H1 (cell line): Measurements from ENCODE around the gene ADGRF1. TPM values are rescaled to one million over a fixed set of nuclear protein-coding genes. Genes with fewer than 3 reads are reported as not detected.

Experiments
- CTCF ChIA-PET: fragments of 300-600 bp; sonication (Branson Sonifier 250); formaldehyde crosslinking; loops from one replicate; lab custom pipeline; 2021; ENCODE audit not compliant: partially characterized antibody; lab: Charles Lee
- POLR2A ChIA-PET: fragments of 300-600 bp; sonication (Branson Sonifier 250); formaldehyde crosslinking; loops from one replicate; lab custom pipeline; 2021; ENCODE audit warnings: inconsistent platforms; ENCODE audit not compliant: partially characterized antibody; lab: Charles Lee
- DNase-seq, 2 experiments: peaks; one replicate each; pipeline versions ENCODE4 v3.0.0 to v3.0.0-alpha.2; 2010 to 2022; ENCODE audit warnings: low spot score in 2 of 2, low read depth in 1 of 2, mixed read lengths in 1 of 2
- FAIRE-seq: peaks from 2 replicates; lab custom pipeline; 2011; peaks lifted over from hg19 to GRCh38; lab: Jason Lieb, UNC
- H2AFZ ChIP-seq: 2 replicates; pipeline ENCODE4 v1.8.1; 2012; ENCODE audit warnings: low read length, inconsistent platforms
- H2AK5ac ChIP-seq: 2 replicates; pipeline ENCODE4 v1.6.1; 2013; ENCODE audit warnings: low read depth, low read length
- H2BK120ac ChIP-seq: replicated peaks from 2 replicates; pipeline ENCODE3; 2013; ENCODE audit warnings: low read depth, low read length, inconsistent platforms
- H2BK12ac ChIP-seq: 2 replicates; pipeline ENCODE4 v1.6.1; 2013; ENCODE audit warnings: low read depth, low read length
- H2BK15ac ChIP-seq: 2 replicates; pipeline ENCODE4 v1.6.1; 2013; ENCODE audit warnings: low read length
- H2BK20ac ChIP-seq: 2 replicates; pipeline ENCODE4 v1.6.1; 2013; ENCODE audit warnings: low read length
- H2BK5ac ChIP-seq: 2 replicates; pipeline ENCODE4 v1.6.1; 2013; ENCODE audit warnings: low read depth, low read length
- H3K14ac ChIP-seq: 2 replicates; pipeline ENCODE4 v1.6.1; 2013; ENCODE audit warnings: inconsistent platforms; ENCODE audit not compliant: insufficient read length
- H3K18ac ChIP-seq: 2 replicates; pipeline ENCODE4 v1.6.1; 2013; ENCODE audit warnings: low read length; ENCODE audit errors: extremely low read depth
- H3K23ac ChIP-seq: 2 replicates; pipeline ENCODE4 v1.6.1; 2013; ENCODE audit warnings: inconsistent platforms; ENCODE audit not compliant: insufficient read length
- H3K23me2 ChIP-seq: 2 replicates; pipeline ENCODE4 v1.6.1; 2013; ENCODE audit warnings: low read depth, low read length
- H3K27ac ChIP-seq: 2 replicates; pipeline ENCODE4 v1.6.1; 2011; ENCODE audit warnings: low read depth, low read length, inconsistent platforms
- H3K27me3 ChIP-seq, 4 experiments: replicated peaks in 1 of 4; 1 replicate in 1 of 4; 2 replicates in 3 of 4; pipeline versions ENCODE4 v1.6.1 to v1.8.1; 2011 to 2013; ENCODE audit warnings: low read length in 3 of 4, mild to moderate bottlenecking in 3 of 4, inconsistent platforms in 2 of 4, mixed read lengths in 2 of 4, moderate library complexity in 1 of 4; ENCODE audit not compliant: control insufficient read depth in 3 of 4, insufficient read depth in 3 of 4; ENCODE audit errors: extremely low read depth in 1 of 4
- H3K36me3 ChIP-seq, 4 experiments: 2 replicates each; pipeline versions ENCODE4 v1.6.1 to v1.8.1; 2011 to 2013; ENCODE audit warnings: mild to moderate bottlenecking in 4 of 4, low read length in 3 of 4, moderate library complexity in 2 of 4, control low read depth in 1 of 4, inconsistent platforms in 1 of 4; ENCODE audit not compliant: insufficient read depth in 4 of 4, control insufficient read depth in 2 of 4
- H3K4ac ChIP-seq: replicated peaks from 2 replicates; pipeline ENCODE3; 2013; ENCODE audit warnings: low read length, low read depth, mixed read lengths, inconsistent platforms; ENCODE audit not compliant: insufficient read length
- H3K4me1 ChIP-seq, 4 experiments: replicated peaks in 1 of 4; 1 replicate in 1 of 4; 2 replicates in 3 of 4; pipeline versions ENCODE4 v1.6.1 to v1.8.1; 2011 to 2013; ENCODE audit warnings: low read length in 3 of 4, inconsistent platforms in 2 of 4, mixed read lengths in 1 of 4; ENCODE audit not compliant: insufficient read depth in 4 of 4, control insufficient read depth in 3 of 4
- H3K4me2 ChIP-seq, 2 experiments: 2 replicates each; pipeline versions ENCODE4 v1.6.1 to v1.8.1; 2011 to 2013; ENCODE audit warnings: low read depth in 2 of 2, low read length in 2 of 2, control low read depth in 1 of 2, inconsistent platforms in 1 of 2, mild to moderate bottlenecking in 1 of 2; ENCODE audit not compliant: insufficient read depth in 1 of 2
- H3K4me3 ChIP-seq, 4 experiments: fragments of 200-600, 300-600 bp in 1 of 4; sonication (generic), shearing (Covaris generic), sonication (Bioruptor Twin) in 1 of 4; 2 replicates each; pipeline versions ENCODE4 v1.5.1 to v1.8.1; 2011 to 2016; ENCODE audit warnings: low read length in 4 of 4, low read depth in 3 of 4, control low read depth in 2 of 4, inconsistent platforms in 2 of 4, mild to moderate bottlenecking in 2 of 4, mixed read lengths in 1 of 4, moderate library complexity in 1 of 4; ENCODE audit not compliant: insufficient read depth in 2 of 4; ENCODE audit errors: extremely low read depth in 1 of 4
- H3K56ac ChIP-seq: replicated peaks from 2 replicates; pipeline ENCODE3; 2013; ENCODE audit warnings: low read depth, mild to moderate bottlenecking, mixed read lengths, low read length, inconsistent platforms; ENCODE audit not compliant: insufficient read length
- H3K79me1 ChIP-seq: 2 replicates; pipeline ENCODE4 v1.6.1; 2013; ENCODE audit warnings: low read depth, low read length, control low read depth
- H3K79me2 ChIP-seq, 2 experiments: 2 replicates each; pipeline versions ENCODE4 v1.6.1 to v1.8.1; 2012 to 2013; ENCODE audit warnings: low read length in 2 of 2, mild to moderate bottlenecking in 2 of 2, inconsistent platforms in 1 of 2; ENCODE audit not compliant: insufficient read depth in 2 of 2, control insufficient read depth in 1 of 2
- H3K9ac ChIP-seq, 4 experiments: replicated peaks in 1 of 4; 1 replicate in 1 of 4; 2 replicates in 3 of 4; pipeline versions ENCODE4 v1.6.1 to v1.8.1; 2011 to 2013; ENCODE audit warnings: low read depth in 3 of 4, low read length in 3 of 4, control low read depth in 2 of 4, mild to moderate bottlenecking in 2 of 4, moderate library complexity in 2 of 4, inconsistent platforms in 1 of 4; ENCODE audit errors: extremely low read depth in 1 of 4
- H3K9me3 ChIP-seq, 2 experiments: 2 replicates each; pipeline versions ENCODE4 v1.6.1 to v1.8.1; 2012 to 2013; ENCODE audit warnings: mild to moderate bottlenecking in 2 of 2, moderate library complexity in 2 of 2, control low read depth in 1 of 2, inconsistent platforms in 1 of 2, low read depth in 1 of 2, low read length in 1 of 2, mixed read lengths in 1 of 2; ENCODE audit not compliant: insufficient read depth in 2 of 2
- H4K20me1 ChIP-seq, 2 experiments: replicated peaks in 1 of 2; 2 replicates each; pipeline versions ENCODE3 to v1.8.1; 2011 to 2013; ENCODE audit warnings: inconsistent platforms in 2 of 2, low read length in 2 of 2, mild to moderate bottlenecking in 1 of 2; ENCODE audit not compliant: insufficient read depth in 2 of 2, control insufficient read depth in 1 of 2
- H4K5ac ChIP-seq: 2 replicates; pipeline ENCODE4 v1.6.1; 2013; ENCODE audit warnings: low read length, low read depth, mixed read lengths, inconsistent platforms; ENCODE audit not compliant: insufficient read length
- H4K8ac ChIP-seq: 2 replicates; pipeline ENCODE4 v1.8.0; 2013; ENCODE audit warnings: mild to moderate bottlenecking, moderate library complexity, low read length, inconsistent platforms; ENCODE audit not compliant: insufficient read depth; ENCODE audit errors: extremely low read depth
- H4K91ac ChIP-seq: replicated peaks from 2 replicates; pipeline ENCODE3; 2013; ENCODE audit warnings: low read length, mixed read lengths, inconsistent platforms; ENCODE audit not compliant: insufficient read length
- CBX8 ChIP-seq: fragments of 300-800, 300-1000 bp; sonication (generic); IDR thresholded peaks from 2 replicates; pipeline ENCODE4 v1.7.1; 2016; ENCODE audit warnings: low read depth, low read length, borderline replicate concordance
- CREB1 ChIP-seq: IDR thresholded peaks from 2 replicates; pipeline ENCODE4 v1.6.1; 2012; ENCODE audit warnings: inconsistent platforms
- E2F6 ChIP-seq: IDR thresholded peaks from 2 replicates; pipeline ENCODE4 v1.6.1; 2012; ENCODE audit warnings: inconsistent platforms
- EGR1 ChIP-seq: IDR thresholded peaks from 2 replicates; pipeline ENCODE4 v1.6.1; 2011; ENCODE audit warnings: low read depth, low read length, borderline replicate concordance
- KDM5A ChIP-seq: fragments of 200-600 bp; IDR thresholded peaks from 2 replicates; pipeline ENCODE4 v1.7.1; 2012; ENCODE audit warnings: mild to moderate bottlenecking, low read length, inconsistent platforms, mixed read lengths
- SIN3A ChIP-seq, 2 experiments: IDR thresholded peaks in 1 of 2; conservative IDR thresholded peaks in 1 of 2; 2 replicates each; pipeline ENCODE4 v1.6.1; 2011 to 2012; ENCODE audit warnings: low read length in 2 of 2, improper control_type of control experiment in 1 of 2, low read depth in 1 of 2, mild to moderate bottlenecking in 1 of 2
- TAF1 ChIP-seq: IDR thresholded peaks from 2 replicates; pipeline ENCODE4 v1.6.1; 2011; ENCODE audit warnings: mild to moderate bottlenecking, low read depth, low read length
- WGBS, 2 experiments: shearing (Covaris generic) in 1 of 2; methylation state at CpG; one replicate each; pipeline versions ENCODE4 v1.1.6 to v1.1.7; 2013 to 2015; ENCODE audit warnings: low lambda C conversion rate in 2 of 2, mixed read lengths in 2 of 2, inconsistent platforms in 1 of 2, low coverage in 1 of 2, missing lambda C conversion rate in 1 of 2; ENCODE audit not compliant: insufficient replicate concordance in 2 of 2, insufficient coverage in 1 of 2, insufficient read length in 1 of 2; ENCODE audit errors: extremely low coverage in 1 of 2, missing lambda C conversion rate in 1 of 2; 5-methylcytosine and 5-hydroxymethylcytosine counted together
- polyA plus RNA-seq, 7 experiments: library from polyadenylated mRNA; depleted of rRNA in 3 of 7; stranded (reverse) in 5 of 7; unstranded in 2 of 7; fragments of >200 nt in 5 of 7; fragments of 200-250 nt in 2 of 7; gene quantifications; 1 replicate in 5 of 7; 2 replicates in 1 of 7; 4 replicates in 1 of 7; pipeline versions ENCODE4 v1.2.1 to v1.2.3, GENCODE V29; 2011 to 2013; ENCODE audit warnings: missing spikeins in 2 of 7, mixed read lengths in 2 of 7
- total RNA-seq: library from RNA; stranded (reverse); fragmentation: NEBNext Ultra II Directional; extraction: Animal tissue kit (Norgen Biotek cat#: 25700); gene quantifications from 2 replicates; pipeline ENCODE4 v1.2.1, GENCODE V29; 2021
- TF ChIP-seq, protein P1 (sequence below): IDR thresholded peaks from 2 replicates; pipeline ENCODE4 v1.6.1; 2011; ENCODE audit warnings: low read depth, mild to moderate bottlenecking, low read length; ENCODE audit not compliant: insufficient read depth

Gene ADGRF1
- total and polyA plus RNA-seq, 2 of the 8 experiments (the other 6 are each of a cell fraction or from before 2014, with no cell fraction given): not detected

- ChIA-PET CTCF (no interaction called here), POLR2A (interaction anchor here (1.7 kb wide), 1 partner anchor 19 kb away, joined by 3 read pairs; no protein-coding TSS in a partner anchor)
- H3K4ac ChIP-seq: no peak overlapping the region
- no peaks in the 10 kb centered on the region for H3K27me3 ChIP-seq
- no peaks in the 10 kb centered on the region for H4K20me1 ChIP-seq
- H3K4me1 ChIP-seq: 0 out of 7 replicates have a peak, but pooled peaks cover 0 to 3% (median 0%) of the 10 kb centered on the region in 4 experiments
- H3K14ac ChIP-seq: no peak overlapping the region
- peak overlapping the region; percentile 1 for H4K91ac ChIP-seq
- no peak overlapping the region for H2BK12ac ChIP-seq
- H3K4me2 ChIP-seq: no peak overlapping the region
- H2AFZ ChIP-seq: no peak overlapping the region
- H3K9ac ChIP-seq: no peak overlapping the region
- no peak overlapping the region for H4K8ac ChIP-seq
- H3K18ac ChIP-seq: no peak overlapping the region
- no peak overlapping the region for H3K27ac ChIP-seq
- TF ChIP-seq E2F6 (no peak), CBX8 (no peak), CREB1 (no peak), KDM5A (no peak), TAF1 (no peak), EGR1 (no peak), SIN3A (conservative IDR thresholded peaks at IDR 0.05 in 1 of 2, IDR thresholded peaks at IDR 0.05 in 1 of 2; ENCODE audit: low read depth in 1 of 2, low read length in 2 of 2) (no peak)
- TF ChIP-seq, protein P1, sequence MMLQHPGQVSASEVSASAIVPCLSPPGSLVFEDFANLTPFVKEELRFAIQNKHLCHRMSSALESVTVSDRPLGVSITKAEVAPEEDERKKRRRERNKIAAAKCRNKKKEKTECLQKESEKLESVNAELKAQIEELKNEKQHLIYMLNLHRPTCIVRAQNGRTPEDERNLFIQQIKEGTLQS: no peak
- no peak overlapping the region for H2BK20ac ChIP-seq
- H2AK5ac ChIP-seq: no peak overlapping the region
- H3K36me3 ChIP-seq: no peaks in the 10 kb centered on the region
- DNase-seq: no peak
- H3K23me2 ChIP-seq: no peaks in the 10 kb centered on the region; the same call in 1 of the 2 replicates
- H3K23ac ChIP-seq: no peak overlapping the region
- WGBS, 2 experiments: 73% methylated on average over 5 of the region's 5 CpGs; no CpG with 5 or more reads in 1 of the 2 experiments
- H4K5ac ChIP-seq: no peak overlapping the region
- H2BK15ac ChIP-seq: no peak overlapping the region
- FAIRE-seq: no peak
- no peak overlapping the region for H3K4me3 ChIP-seq
- H3K79me2 ChIP-seq: no peaks in the 10 kb centered on the region
- H2BK120ac ChIP-seq: no peak overlapping the region
- H3K9me3 ChIP-seq: no peaks in the 10 kb centered on the region
- H3K56ac ChIP-seq: no peak overlapping the region
- no peak overlapping the region for H2BK5ac ChIP-seq
- no peaks in the 10 kb centered on the region for H3K79me1 ChIP-seq
Observed at GRCh38 chr6:46963626-46964025, 78.5 kb downstream of the ADGRF1 start.
